HG02759 (cell line): ENCODE measurements around the gene ZSWIM6.
"Not testable (repeated sequence)": the region's sequence is repeated elsewhere in the genome, so short reads cannot be mapped to it uniquely, and the experiment has no call there.

Experiments used
- ATAC-seq: cut with Tn5 transposase; IDR thresholded peaks from one replicate; pipeline ENCODE4 v1.9.1; 2021; ENCODE audit warnings: mild to moderate bottlenecking, moderate library complexity; ENCODE audit not compliant: unreplicated experiment

ZSWIM6 gene

GRCh38 chr5:61402970-61403900, 71.2 kb downstream of the ZSWIM6 start:
- no peak for ATAC-seq

GRCh38 chr5:61405511-61406295, 73.6 kb downstream of the ZSWIM6 start:
- no peak for ATAC-seq

GRCh38 chr5:61406497-61406896, 74.4 kb downstream of the ZSWIM6 start:
- ATAC-seq = not testable (repeated sequence)

GRCh38 chr5:61407706-61408270, 75.7 kb downstream of the ZSWIM6 start:
- ATAC-seq = no peak

- ATAC-seq = peak; percentile 100
Measured at GRCh38 chr5:61408476-61409168, 76.6 kb downstream of the ZSWIM6 start.

- no peak for ATAC-seq
Measured at GRCh38 chr5:61409568-61409967, 77.5 kb downstream of the ZSWIM6 start.

- no peak for ATAC-seq
Measured at GRCh38 chr5:61410811-61411210, 78.8 kb downstream of the ZSWIM6 start.

GRCh38 chr5:61412361-61412760, 80.3 kb downstream of the ZSWIM6 start:
- ATAC-seq = no peak

- ATAC-seq = not testable (repeated sequence)
Measured at GRCh38 chr5:61413205-61413604, 81.1 kb downstream of the ZSWIM6 start.

GRCh38 chr5:61414806-61415205, 82.7 kb downstream of the ZSWIM6 start:
- no peak for ATAC-seq

- ATAC-seq = no peak
Measured at GRCh38 chr5:61416010-61416409, 84.0 kb downstream of the ZSWIM6 start.

- ATAC-seq = no peak
Measured at GRCh38 chr5:61416420-61416819, 84.4 kb downstream of the ZSWIM6 start.

GRCh38 chr5:61417340-61417739, 85.3 kb downstream of the ZSWIM6 start:
- no peak for ATAC-seq

GRCh38 chr5:61417851-61418250, 85.8 kb downstream of the ZSWIM6 start:
- no peak for ATAC-seq

- no peak for ATAC-seq
Measured at GRCh38 chr5:61419106-61419505, 87.0 kb downstream of the ZSWIM6 start.

GRCh38 chr5:61420016-61420415, 88.0 kb downstream of the ZSWIM6 start:
- no peak for ATAC-seq

- ATAC-seq = not testable (repeated sequence)
Measured at GRCh38 chr5:61421262-61421661, 89.2 kb downstream of the ZSWIM6 start.

GRCh38 chr5:61423487-61424145, 91.6 kb downstream of the ZSWIM6 start:
- no peak for ATAC-seq

- ATAC-seq = no peak
Measured at GRCh38 chr5:61425918-61426317, 93.9 kb downstream of the ZSWIM6 start.

- no peak for ATAC-seq
Measured at GRCh38 chr5:61429906-61430305, 97.8 kb downstream of the ZSWIM6 start.
